GM12878 (cell line): ENCODE data around the gene LRP2BP. TPM values are rescaled to one million over a fixed set of nuclear protein-coding genes. Genes with fewer than 3 reads are reported as not detected.
"Not testable (repeated sequence)": the region's sequence is repeated elsewhere in the genome, so short reads cannot be mapped to it uniquely, and the experiment has no call there.

Experiments used
- ATAC-seq: fragments of 200-7000 bp; cut with Tn5 transposase; 3 replicates; pipeline ENCODE4 v1.9.1; 2020; ENCODE audit warnings: mild to moderate bottlenecking, moderate library complexity
- BruUV-seq: library from RNA; stranded (reverse); fragments of 400-500 nt; replicated peaks from 2 replicates; lab custom pipeline; 2021; lab: Mats Ljungman, UMichigan
- CTCF ChIA-PET: fragments of 300-600 bp; sonication (Branson Sonifier 250); formaldehyde crosslinking; extraction: SDS; loops from one replicate; lab custom pipeline; 2021; ENCODE audit warnings: inconsistent platforms; lab: Yijun Ruan, JAX
- POLR2A ChIA-PET: fragments of 350-600 bp; formaldehyde crosslinking; extraction: SDS; loops from one replicate; lab custom pipeline; 2021; ENCODE audit warnings: inconsistent platforms; lab: Charles Lee
- RAD21 ChIA-PET: fragments of 300-600 bp; sonication (Branson Sonifier 250); formaldehyde crosslinking; loops from one replicate; lab custom pipeline; 2023; ENCODE audit warnings: antibody characterized with exemption; ENCODE audit not compliant: unreplicated experiment; lab: Charles Lee
- SMC1A ChIA-PET: fragments of 300-600 bp; sonication (Branson Sonifier 250); formaldehyde crosslinking; loops from one replicate; lab custom pipeline; 2023; ENCODE audit not compliant: unreplicated experiment, uncharacterized antibody; lab: Charles Lee
- DNase-seq: peaks from one replicate; pipeline ENCODE4 v3.0.0-alpha.2; 2011; ENCODE audit warnings: low read depth, low spot score
- FAIRE-seq: peaks from 3 replicates; lab custom pipeline; 2011; peaks lifted over from hg19 to GRCh38; lab: Jason Lieb, UNC
- H2AFZ ChIP-seq: 2 replicates; pipeline ENCODE4 v1.6.0; 2011; ENCODE audit warnings: low read depth, low read length, control low read depth; ENCODE audit not compliant: control insufficient read depth
- H3K27ac ChIP-seq: 2 replicates; pipeline ENCODE4 v1.5.1; 2011; ENCODE audit warnings: control low read depth; ENCODE audit not compliant: control insufficient read depth, insufficient read depth
- H3K27me3 ChIP-seq, 2 experiments: replicated peaks in 1 of 2; 2 replicates each; pipeline versions ENCODE4 v1.6.0 to v1.6.1; 2011; ENCODE audit warnings: low read length in 1 of 2; ENCODE audit not compliant: control insufficient read depth in 2 of 2, insufficient read depth in 2 of 2
- H3K36me3 ChIP-seq, 2 experiments: 2 replicates each; pipeline ENCODE4 v1.5.1; 2011; ENCODE audit warnings: low read length in 1 of 2; ENCODE audit not compliant: control insufficient read depth in 2 of 2, insufficient read depth in 2 of 2
- H3K4me1 ChIP-seq: 2 replicates; pipeline ENCODE4 v1.6.1; 2011; ENCODE audit warnings: mild to moderate bottlenecking, low read length, moderate library complexity, mixed read lengths; ENCODE audit not compliant: control insufficient read depth, insufficient read depth
- H3K4me2 ChIP-seq: 2 replicates; pipeline ENCODE4 v1.6.0; 2011; ENCODE audit warnings: control low read depth; ENCODE audit not compliant: control insufficient read depth, insufficient read depth
- H3K4me3 ChIP-seq: fragments of 200-600 bp; sonication (generic); 2 replicates; pipeline ENCODE4 v1.5.1; 2016
- H3K79me2 ChIP-seq: 2 replicates; pipeline ENCODE4 v1.6.0; 2011; ENCODE audit warnings: low read length; ENCODE audit not compliant: control insufficient read depth, insufficient read depth
- H3K9ac ChIP-seq: 2 replicates; pipeline ENCODE4 v1.8.0; 2011; ENCODE audit warnings: low read length, control low read depth, mixed read lengths; ENCODE audit not compliant: control insufficient read depth, insufficient read depth
- H3K9me3 ChIP-seq: replicated peaks from 3 replicates; pipeline ENCODE4 v1.5.1; 2011; ENCODE audit warnings: mild to moderate bottlenecking, low read length; ENCODE audit not compliant: control insufficient read depth, insufficient read depth
- H4K20me1 ChIP-seq: 2 replicates; pipeline ENCODE4 v1.6.0; 2011; ENCODE audit not compliant: control insufficient read depth, insufficient read depth
- EP300 ChIP-seq, 2 experiments: fragments of 150-350 bp in 1 of 2; IDR thresholded peaks; 2 replicates each; pipeline ENCODE4 v1.6.1; 2011 to 2012; ENCODE audit warnings: low read depth in 2 of 2, low read length in 2 of 2, borderline replicate concordance in 1 of 2, improper control_type of control experiment in 1 of 2, inconsistent platforms in 1 of 2; ENCODE audit not compliant: control insufficient read depth in 1 of 2
- FOXM1 ChIP-seq: IDR thresholded peaks from 2 replicates; pipeline ENCODE4 v1.6.1; 2012; ENCODE audit warnings: low read depth, mild to moderate bottlenecking, inconsistent platforms, low read length, moderate library complexity
- MEF2A ChIP-seq: IDR thresholded peaks from 2 replicates; pipeline ENCODE4 v1.6.1; 2011; ENCODE audit warnings: low read depth, mild to moderate bottlenecking, low read length, moderate library complexity; ENCODE audit not compliant: insufficient read depth
- MEF2B ChIP-seq: fragments of 450-650 bp; IDR thresholded peaks from 2 replicates; pipeline ENCODE4 v1.6.1; 2018; ENCODE audit warnings: mild to moderate bottlenecking, moderate library complexity; ENCODE audit not compliant: partially characterized antibody, poor library complexity, severe bottlenecking
- RAD21 ChIP-seq: IDR thresholded peaks from 2 replicates; pipeline ENCODE4 v1.6.1; 2011; ENCODE audit warnings: mild to moderate bottlenecking, low read depth, low read length, moderate library complexity; ENCODE audit not compliant: insufficient read depth
- RUNX3 ChIP-seq: IDR thresholded peaks from 2 replicates; pipeline ENCODE4 v1.6.1; 2012; ENCODE audit warnings: low read length, inconsistent platforms
- ZNF384 ChIP-seq: IDR thresholded peaks from 2 replicates; pipeline ENCODE4 v1.6.1; 2012; ENCODE audit warnings: low read depth, mild to moderate bottlenecking, low read length, improper control_type of control experiment, borderline replicate concordance
- ZNF687 ChIP-seq: fragments of 450-650 bp; IDR thresholded peaks from 2 replicates; pipeline ENCODE4 v1.6.1; 2017; ENCODE audit warnings: mild to moderate bottlenecking, moderate library complexity
- WGBS: methylation state at CpG from one replicate; pipeline ENCODE4 v1.1.6; 2016; ENCODE audit warnings: low lambda C conversion rate; ENCODE audit not compliant: insufficient replicate concordance, insufficient coverage; ENCODE audit errors: missing lambda C conversion rate; 5-methylcytosine and 5-hydroxymethylcytosine counted together
- in situ Hi-C: fragments of 300-500 bp; cut with MboI; formaldehyde crosslinking; loops from 9 replicates; pipeline ENCODE4 v1.14.3; 2018; ENCODE audit warnings: mixed read lengths
- intact Hi-C: fragments of 100-400 bp; cut with micrococcal nuclease; formaldehyde crosslinking; loops from one replicate; pipeline ENCODE4 v1.14.2; 2022; ENCODE audit not compliant: unreplicated experiment
- polyA plus RNA-seq, 11 experiments: library from polyadenylated mRNA; depleted of rRNA in 4 of 11; unstranded in 6 of 11; stranded (reverse) in 5 of 11; fragments of >200 nt; fragmentation: Nextera tagmentation in 4 of 11; fragmentation: Illumina TruSeq in 1 of 11; extraction: Ambion mirVana in 4 of 11; extraction: Trizol in 1 of 11; gene quantifications; 1 replicate in 1 of 11; 2 replicates in 10 of 11; pipeline versions ENCODE4 v1.2.1 to v1.2.3, GENCODE V29; 2011 to 2016; ENCODE audit warnings: inconsistent platforms in 2 of 11, missing spikeins in 2 of 11, low read depth in 1 of 11
- total RNA-seq, 4 experiments: library from RNA; depleted of rRNA in 3 of 4; stranded (reverse); fragments of >200 nt in 3 of 4; fragmentation: Illumina TruSeq in 1 of 4; extraction: Trizol in 1 of 4; gene quantifications; 2 replicates each; pipeline versions ENCODE4 v1.2.1 to v1.2.3, GENCODE V29; 2013 to 2021
- TF ChIP-seq, protein P1 (sequence below): IDR thresholded peaks from 2 replicates; pipeline ENCODE4 v1.6.1; 2011; ENCODE audit warnings: borderline replicate concordance, low read depth, mild to moderate bottlenecking, moderate library complexity, low read length; ENCODE audit not compliant: insufficient read depth, poor library complexity, severe bottlenecking

Gene LRP2BP
- total and polyA plus RNA-seq, 10 of the 15 experiments (the other 5 are each of a cell fraction or from before 2014, with no cell fraction given): 0.27 to 5.2 (median 1.0) TPM

- in situ Hi-C loops, BruUV-seq, H4K20me1 ChIP-seq, H3K4me1 ChIP-seq, H3K4me3 ChIP-seq, H3K4me2 ChIP-seq, H2AFZ ChIP-seq, DNase-seq, FAIRE-seq, H3K9ac ChIP-seq, H3K9me3 ChIP-seq, intact Hi-C loops, H3K79me2 ChIP-seq, H3K27me3 ChIP-seq: not testable (repeated sequence)
- POLR2A ChIA-PET: interaction anchor here (0.6 to 0.7 kb wide), 4 partner anchors 18 to 537 kb away, joined by 3 to 6 read pairs (median 4); no protein-coding TSS in a partner anchor
- H3K36me3 ChIP-seq: peaks cover 1 to 30% of the 10 kb centered on the region in 2 experiments; a peak in 3 of 4 replicates
- peak overlapping the region; percentile 17; the same call in 1 of the 2 replicates for H3K27ac ChIP-seq
- RAD21 ChIA-PET: interaction anchor here (1.1 to 1.2 kb wide), 3 partner anchors 10 to 57 kb away, joined by 3 to 5 read pairs (median 3); no protein-coding TSS in a partner anchor
- CTCF ChIA-PET: interaction anchor here (0.7 to 1.3 kb wide), 2 partner anchors 9 to 657 kb away, joined by 3 to 7 read pairs; no protein-coding TSS in a partner anchor
- peak; percentile 75 for ATAC-seq
- peak; percentile 31 for TF ChIP-seq MEF2B
- peak in 1 of 2 experiments; percentile 13; a peak in 1 of 4 replicates for TF ChIP-seq EP300 (IDR thresholded peaks at IDR 0.05; ENCODE audit: borderline replicate concordance in 1 of 2, control insufficient read depth in 1 of 2, low read depth in 2 of 2, low read length in 2 of 2)
- TF ChIP-seq, protein P1, sequence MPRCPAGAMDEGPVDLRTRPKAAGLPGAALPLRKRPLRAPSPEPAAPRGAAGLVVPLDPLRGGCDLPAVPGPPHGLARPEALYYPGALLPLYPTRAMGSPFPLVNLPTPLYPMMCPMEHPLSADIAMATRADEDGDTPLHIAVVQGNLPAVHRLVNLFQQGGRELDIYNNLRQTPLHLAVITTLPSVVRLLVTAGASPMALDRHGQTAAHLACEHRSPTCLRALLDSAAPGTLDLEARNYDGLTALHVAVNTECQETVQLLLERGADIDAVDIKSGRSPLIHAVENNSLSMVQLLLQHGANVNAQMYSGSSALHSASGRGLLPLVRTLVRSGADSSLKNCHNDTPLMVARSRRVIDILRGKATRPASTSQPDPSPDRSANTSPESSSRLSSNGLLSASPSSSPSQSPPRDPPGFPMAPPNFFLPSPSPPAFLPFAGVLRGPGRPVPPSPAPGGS: peak; percentile 70
- TF ChIP-seq FOXM1: peak; percentile 38; the same call in 1 of the 2 replicates
- TF ChIP-seq ZNF687: 0 out of 2 replicates have a peak, but pooled peaks have one; percentile 43
- peak; percentile 48 for TF ChIP-seq RUNX3
- peak; percentile 71; the same call in 1 of the 2 replicates for TF ChIP-seq ZNF384
- 0 out of 2 replicates have a peak, but pooled peaks have one; percentile 0 for TF ChIP-seq RAD21
- peak; percentile 79; the same call in 1 of the 2 replicates for TF ChIP-seq MEF2A
- WGBS: 79% methylated on average over 5 of the region's 6 CpGs
- SMC1A ChIA-PET: interaction anchor here (1.0 to 1.4 kb wide), 3 partner anchors 10 to 55 kb away, joined by 3 to 6 read pairs (median 3); no protein-coding TSS in a partner anchor
Measured at GRCh38 chr4:185362570-185362969, 33.2 kb downstream of the LRP2BP start.
